ENCODE data around the gene KCNA2. TPM values are rescaled to one million over a fixed set of nuclear protein-coding genes. Genes with fewer than 3 reads are reported as not detected.

The KCNA2 gene
- polyA plus RNA-seq, 3 donors from 2014 or later: not detected

- Mint-ChIP-seq H3K4me1 (no peaks in the 10 kb centered on the region), H3K9me3 (no peaks in the 10 kb centered on the region), H3K36me3 (no peaks in the 10 kb centered on the region), H3K27ac (no peak overlapping the region), H3K4me3 (no peak overlapping the region), H3K27me3 (ENCODE audit: low read depth in 3 of 3) (peaks cover 5 to 9% (median 6%) of the 10 kb centered on the region in 3 donors)
- DNase-seq: no peak
Observed at GRCh38 chr1:110563089-110563488, 43.1 kb downstream of the KCNA2 start.

DNA sequence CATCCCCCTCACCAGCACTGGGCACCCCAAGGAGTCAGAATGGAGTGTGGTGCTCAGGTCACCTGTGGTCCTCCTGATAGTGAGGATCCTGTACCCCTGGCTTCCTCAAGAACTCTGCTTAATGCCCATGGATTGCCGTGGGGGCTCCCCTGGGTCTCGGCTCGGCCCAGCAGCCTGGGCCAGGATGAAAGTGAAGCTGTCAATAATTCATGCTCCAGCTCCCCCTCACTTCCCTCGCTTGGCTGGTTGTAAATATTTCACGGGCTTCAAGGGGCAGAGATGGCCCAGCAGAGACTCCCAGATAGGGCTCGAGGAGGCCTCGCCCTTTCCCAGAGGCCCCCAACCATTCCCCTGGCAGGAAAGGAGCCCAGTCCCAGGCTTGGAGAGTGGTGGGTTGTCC, 44.6 kb downstream of the KCNA2 start:
- H3K27ac Mint-ChIP-seq: no peak overlapping the region
- no peaks in the 10 kb centered on the region for H3K9me3 Mint-ChIP-seq
- H3K27me3 Mint-ChIP-seq (ENCODE audit: low read depth in 3 of 3): peaks cover 4 to 7% (median 6%) of the 10 kb centered on the region in 3 donors
- no peaks in the 10 kb centered on the region for H3K36me3 Mint-ChIP-seq
- no peaks in the 10 kb centered on the region for H3K4me1 Mint-ChIP-seq
- no peak overlapping the region for H3K4me3 Mint-ChIP-seq
- no peak for DNase-seq

DNA sequence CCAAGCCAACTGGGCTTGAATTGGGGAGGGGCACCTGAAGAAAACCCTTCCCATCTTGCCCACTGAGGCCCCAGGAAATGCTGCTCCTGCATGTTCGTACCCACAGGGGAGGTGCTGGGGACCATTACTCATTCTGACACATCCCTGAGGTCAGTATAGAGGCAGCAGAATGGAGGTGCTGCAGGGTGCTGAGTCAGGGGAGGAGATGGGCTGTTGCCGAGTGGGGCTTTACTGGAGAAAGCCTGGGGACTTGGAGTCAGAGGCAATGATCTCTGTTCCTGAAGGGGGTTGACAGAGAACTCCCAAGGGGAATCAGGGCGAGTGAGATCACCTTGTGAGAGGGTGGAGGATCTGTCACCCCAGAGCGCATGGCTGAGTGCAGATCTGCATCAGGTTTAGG, 47.0 kb downstream of the KCNA2 start:
- Mint-ChIP-seq H3K27me3 (ENCODE audit: low read depth in 3 of 3) (peaks cover 10 to 22% (median 10%) of the 10 kb centered on the region in 3 donors), H3K4me3 (no peak overlapping the region), H3K4me1 (peaks cover 0 to 2% of the 10 kb centered on the region in 2 donors), H3K36me3 (no peaks in the 10 kb centered on the region), H3K27ac (no peak overlapping the region), H3K9me3 (no peaks in the 10 kb centered on the region)
- no peak for DNase-seq

DNA sequence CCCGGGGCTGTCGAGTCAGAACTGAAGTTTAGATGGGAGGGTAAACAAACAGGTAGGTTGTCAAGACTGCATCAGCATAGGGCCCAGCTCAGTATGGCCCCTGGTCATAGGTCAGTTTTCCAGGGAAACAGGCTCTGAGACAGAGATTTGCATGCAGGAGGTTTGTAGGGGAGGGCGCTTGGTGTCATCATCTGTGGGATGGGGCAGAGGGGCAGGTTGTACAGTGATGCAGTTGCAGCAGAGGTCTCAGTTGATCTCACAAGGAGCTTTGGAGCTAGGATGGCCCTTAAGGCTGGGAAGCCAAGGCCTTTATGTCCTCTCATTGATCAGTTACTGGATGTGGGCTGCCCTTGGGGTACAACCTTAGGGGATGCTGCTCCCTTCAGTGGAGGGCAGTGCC, 48.7 kb downstream of the KCNA2 start:
- Mint-ChIP-seq H3K4me1 (peaks cover 0 to 2% of the 10 kb centered on the region in 2 donors), H3K27ac (no peak overlapping the region), H3K9me3 (no peaks in the 10 kb centered on the region), H3K4me3 (no peak overlapping the region), H3K27me3 (ENCODE audit: low read depth in 3 of 3) (peaks cover 10 to 23% (median 13%) of the 10 kb centered on the region in 3 donors), H3K36me3 (no peaks in the 10 kb centered on the region)
- DNase-seq: no peak

DNA sequence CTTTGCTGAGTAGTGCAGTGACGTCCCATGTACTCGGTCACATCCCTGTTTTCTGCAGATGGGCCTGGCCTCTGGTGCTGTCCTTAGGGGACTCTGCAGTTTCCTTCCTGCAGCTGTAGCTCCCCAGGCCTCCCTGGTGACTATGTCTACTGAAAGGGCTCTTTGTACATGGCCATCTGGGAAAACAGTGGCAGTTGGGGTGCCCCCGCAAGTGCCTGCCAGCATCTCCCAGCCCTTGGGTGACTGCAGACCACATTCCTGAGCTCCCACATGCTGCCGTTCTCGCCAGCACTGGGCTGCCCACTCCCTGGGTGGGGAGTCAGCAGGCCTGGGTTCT, 49.7 kb downstream of the KCNA2 start:
- Mint-ChIP-seq H3K36me3 (no peaks in the 10 kb centered on the region), H3K4me1 (peaks cover 0 to 2% of the 10 kb centered on the region in 2 donors), H3K9me3 (no peaks in the 10 kb centered on the region), H3K4me3 (no peak overlapping the region), H3K27ac (no peak overlapping the region), H3K27me3 (ENCODE audit: low read depth in 3 of 3) (peaks cover 12 to 23% (median 13%) of the 10 kb centered on the region in 3 donors)
- no peak for DNase-seq

DNA sequence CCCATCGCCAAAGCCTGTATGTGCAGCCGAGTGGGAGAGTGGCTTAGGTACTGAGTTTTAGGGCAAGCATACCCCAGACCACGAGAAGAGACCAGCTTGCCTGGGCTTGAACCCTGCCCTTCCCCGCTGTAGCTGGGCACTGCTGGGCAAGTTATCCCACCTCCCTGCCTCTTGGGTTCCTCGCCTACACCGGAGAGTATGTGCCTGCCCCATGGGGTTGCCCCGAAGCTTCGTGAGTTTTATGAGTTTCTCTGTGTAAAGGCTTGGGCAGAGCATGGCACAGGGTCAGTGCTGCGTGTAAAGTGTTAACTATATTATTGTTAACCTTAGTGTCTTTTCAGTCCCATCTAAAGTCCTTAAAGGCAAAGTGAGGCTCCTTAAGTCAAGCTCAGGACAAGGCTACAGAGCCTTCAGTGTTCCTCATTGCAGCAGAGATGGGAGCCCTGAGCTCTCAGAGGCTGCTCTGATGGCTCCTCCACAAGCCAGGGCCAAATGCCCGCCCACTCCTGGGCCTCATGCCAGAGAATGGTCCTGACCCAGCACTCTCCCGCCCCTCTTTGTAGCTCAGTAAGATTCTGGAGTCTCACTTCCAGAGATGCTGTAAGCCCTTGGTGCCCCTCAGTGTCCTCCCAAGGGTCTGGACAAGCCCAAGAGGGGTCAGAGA, 50.2 kb downstream of the KCNA2 start:
- Mint-ChIP-seq H3K36me3 (no peaks in the 10 kb centered on the region), H3K4me3 (no peak overlapping the region), H3K27me3 (ENCODE audit: low read depth in 3 of 3) (peaks cover 12 to 25% (median 14%) of the 10 kb centered on the region in 3 donors), H3K9me3 (no peaks in the 10 kb centered on the region), H3K27ac (no peak overlapping the region), H3K4me1 (peaks cover 0 to 2% of the 10 kb centered on the region in 2 donors)
- DNase-seq: no peak

DNA sequence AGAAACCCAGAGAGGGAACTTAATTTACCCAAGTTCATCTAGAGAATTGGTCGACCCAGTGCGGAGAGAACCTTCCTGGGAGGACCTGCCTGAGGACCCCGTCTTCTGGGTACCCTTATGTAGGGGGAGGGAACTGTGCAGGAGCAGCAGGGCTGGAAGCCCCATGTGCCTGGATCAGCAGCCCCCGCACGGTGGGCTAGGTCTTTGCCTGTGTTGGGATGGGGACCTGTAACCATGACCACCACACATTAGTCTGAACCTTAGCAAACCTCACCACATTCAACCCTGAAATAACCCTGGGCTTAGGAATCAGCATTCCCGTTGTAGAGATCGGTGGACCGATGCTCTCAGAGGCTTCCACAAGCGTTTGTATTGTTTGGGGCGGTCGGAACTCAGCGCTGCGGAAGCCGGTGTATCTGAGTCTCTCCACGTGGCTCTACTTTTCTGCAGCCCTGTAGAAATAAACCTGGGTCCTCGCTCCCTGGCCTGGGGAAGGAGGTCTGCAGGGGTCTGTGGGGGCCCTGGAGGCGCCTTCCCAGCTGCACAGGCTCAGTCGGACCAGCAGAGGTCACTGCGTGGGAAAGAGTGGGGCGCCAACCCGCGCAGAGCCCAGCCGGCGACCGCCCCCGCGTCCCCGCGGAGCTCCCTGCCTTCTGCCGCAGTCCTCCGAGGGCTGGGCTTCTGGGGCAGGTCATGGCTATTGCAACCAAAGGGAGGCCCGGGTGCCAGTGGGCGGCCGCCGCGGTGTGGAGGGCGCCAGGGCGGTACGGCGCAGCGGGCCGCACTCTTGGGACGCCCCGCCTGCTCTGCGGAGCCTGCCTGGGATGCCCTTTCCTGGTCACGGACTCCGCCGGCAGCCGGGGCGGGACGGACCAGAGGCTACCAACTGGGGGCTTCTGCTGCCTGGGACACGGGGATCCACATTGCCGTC, 51.0 kb downstream of the KCNA2 start:
- Mint-ChIP-seq H3K9me3 (no peaks in the 10 kb centered on the region), H3K36me3 (no peaks in the 10 kb centered on the region), H3K4me3 (peak overlapping the region in 1 of 5 donors; percentile 17), H3K4me1 (peaks cover 0 to 2% of the 10 kb centered on the region in 2 donors), H3K27ac (no peak overlapping the region), H3K27me3 (ENCODE audit: low read depth in 3 of 3) (peaks cover 12 to 25% (median 14%) of the 10 kb centered on the region in 3 donors)
- DNase-seq: peak; percentile 14 to 39 (median 33)

- Mint-ChIP-seq H3K36me3 (peaks cover 0 to 3% (median 0%) of the 10 kb centered on the region in 3 donors), H3K27me3 (ENCODE audit: low read depth in 3 of 3) (peaks cover 9 to 23% (median 11%) of the 10 kb centered on the region in 3 donors), H3K4me1 (peaks cover 0 to 2% of the 10 kb centered on the region in 2 donors), H3K9me3 (no peaks in the 10 kb centered on the region), H3K4me3 (no peak overlapping the region), H3K27ac (no peak overlapping the region)
- no peak for DNase-seq
Observed at GRCh38 chr1:110551278-110551809, 54.8 kb downstream of the KCNA2 start.

GRCh38 chr1:110549831-110550230, 56.3 kb downstream of the KCNA2 start:
- Mint-ChIP-seq H3K27me3 (ENCODE audit: low read depth in 3 of 3) (peaks cover 6 to 16% (median 7%) of the 10 kb centered on the region in 3 donors), H3K36me3 (peaks cover 0 to 3% (median 0%) of the 10 kb centered on the region in 3 donors), H3K4me3 (no peak overlapping the region), H3K9me3 (no peaks in the 10 kb centered on the region), H3K4me1 (no peaks in the 10 kb centered on the region), H3K27ac (no peak overlapping the region)
- DNase-seq: no peak

- Mint-ChIP-seq H3K4me3 (no peak overlapping the region), H3K9me3 (no peaks in the 10 kb centered on the region), H3K4me1 (no peaks in the 10 kb centered on the region), H3K36me3 (peaks cover 0 to 3% (median 0%) of the 10 kb centered on the region in 3 donors), H3K27me3 (ENCODE audit: low read depth in 3 of 3) (peaks cover 6 to 9% (median 6%) of the 10 kb centered on the region in 3 donors), H3K27ac (no peak overlapping the region)
- no peak for DNase-seq
Observed at GRCh38 chr1:110548381-110548780, 57.8 kb downstream of the KCNA2 start.

DNA sequence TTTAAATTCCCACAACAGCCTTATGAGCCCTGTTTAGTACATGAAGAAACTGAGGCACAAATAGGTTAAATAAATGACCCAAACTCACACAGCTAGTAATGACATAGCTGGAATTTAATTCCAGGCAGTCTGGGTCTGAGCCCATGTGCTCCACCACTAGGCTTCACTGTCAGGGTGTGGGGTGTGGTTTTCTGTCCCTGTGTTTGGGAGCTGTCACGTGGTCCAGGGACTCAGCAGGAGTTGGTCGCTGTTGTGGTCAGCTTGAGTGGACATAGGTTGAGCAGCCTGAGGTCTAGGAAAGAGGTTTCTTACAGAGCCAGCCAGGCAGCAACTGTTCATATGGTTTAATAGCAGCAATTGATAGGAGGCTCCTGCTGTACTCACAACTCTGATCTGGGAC, 59.1 kb downstream of the KCNA2 start:
- peaks cover 2 to 7% (median 6%) of the 10 kb centered on the region in 3 donors for H3K27me3 Mint-ChIP-seq (ENCODE audit: low read depth in 3 of 3)
- no peaks in the 10 kb centered on the region for H3K9me3 Mint-ChIP-seq
- no peak overlapping the region for H3K27ac Mint-ChIP-seq
- H3K4me1 Mint-ChIP-seq: no peaks in the 10 kb centered on the region
- no peak for DNase-seq
- no peak overlapping the region for H3K4me3 Mint-ChIP-seq
- H3K36me3 Mint-ChIP-seq: peaks cover 0 to 3% (median 0%) of the 10 kb centered on the region in 3 donors

DNA sequence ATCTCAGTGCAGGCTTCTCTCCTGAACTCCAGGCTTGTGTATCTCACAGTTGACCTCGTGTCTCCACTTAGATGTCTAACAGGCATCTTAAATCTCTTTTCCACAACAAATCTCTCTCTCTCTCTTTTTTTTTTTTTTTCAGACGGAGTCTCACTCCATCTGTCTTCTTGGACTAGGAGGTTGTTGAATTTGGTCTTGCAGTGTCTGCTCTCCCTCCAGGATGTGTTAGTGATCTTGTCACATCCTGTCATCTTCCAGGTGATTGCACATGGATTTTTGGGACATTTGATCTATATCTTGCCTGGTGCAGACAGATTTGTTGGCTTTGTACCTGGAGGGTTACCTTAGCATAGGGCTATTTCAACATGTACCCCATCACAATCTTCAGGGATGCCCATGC, 60.7 kb downstream of the KCNA2 start:
- Mint-ChIP-seq H3K27ac (no peak overlapping the region), H3K4me1 (no peaks in the 10 kb centered on the region), H3K4me3 (no peak overlapping the region), H3K27me3 (ENCODE audit: low read depth in 3 of 3) (peaks cover 0 to 7% (median 4%) of the 10 kb centered on the region in 3 donors), H3K9me3 (no peaks in the 10 kb centered on the region), H3K36me3 (peaks cover 0 to 3% (median 0%) of the 10 kb centered on the region in 3 donors)
- no peak for DNase-seq

GRCh38 chr1:110544753-110545152, 61.4 kb downstream of the KCNA2 start:
- no peak for DNase-seq
- Mint-ChIP-seq H3K4me1 (no peaks in the 10 kb centered on the region), H3K27ac (no peak overlapping the region), H3K36me3 (peaks cover 0 to 3% (median 0%) of the 10 kb centered on the region in 3 donors), H3K9me3 (no peaks in the 10 kb centered on the region), H3K4me3 (no peak overlapping the region), H3K27me3 (ENCODE audit: low read depth in 3 of 3) (peaks cover 2 to 7% (median 4%) of the 10 kb centered on the region in 3 donors)
